GM18508 (cell line): ENCODE measurements around the gene TRIM26.
"Not testable (repeated sequence)": the region's sequence is repeated elsewhere in the genome, so short reads cannot be mapped to it uniquely, and the experiment has no call there.

Experiments used
- ATAC-seq: cut with Tn5 transposase; IDR thresholded peaks from one replicate; pipeline ENCODE4 v1.9.1; 2021; ENCODE audit warnings: moderate number of reproducible peaks; ENCODE audit not compliant: insufficient read depth, unreplicated experiment

Gene TRIM26

GRCh38 chr6:30175765-30176164 is 37.4 kb downstream of the TRIM26 start:
- no peak for ATAC-seq

- no peak for ATAC-seq
These were observed 40.5 kb downstream of the TRIM26 start for GRCh38 chr6:30172681-30173080.

GRCh38 chr6:30171677-30172471 is 41.3 kb downstream of the TRIM26 start:
- ATAC-seq = no peak

GRCh38 chr6:30169658-30170614 is 43.3 kb downstream of the TRIM26 start:
- no peak for ATAC-seq

GRCh38 chr6:30168741-30169140 is 44.5 kb downstream of the TRIM26 start:
- no peak for ATAC-seq

GRCh38 chr6:30167101-30167500 is 46.1 kb downstream of the TRIM26 start:
- ATAC-seq = no peak

- not testable (repeated sequence) for ATAC-seq
These were observed 48.0 kb downstream of the TRIM26 start for GRCh38 chr6:30165238-30165637.

- no peak for ATAC-seq
These were observed 48.5 kb downstream of the TRIM26 start for GRCh38 chr6:30164714-30165113.

- ATAC-seq = no peak
These were observed 49.1 kb downstream of the TRIM26 start for GRCh38 chr6:30163918-30164654.

GRCh38 chr6:30163090-30163917 is 49.9 kb downstream of the TRIM26 start, which contains the start of gene TRIM15:
TSS of gene TRIM15 (plus strand) at chr6:30163546. CDS start at chr6:30163685, 139 bp downstream.
- no peak for ATAC-seq

GRCh38 chr6:30162265-30163089 is 50.7 kb downstream of the TRIM26 start:
- ATAC-seq = no peak

GRCh38 chr6:30160785-30161531 is 52.2 kb downstream of the TRIM26 start, which contains the start of gene TRIM10:
TSS of gene TRIM10 (minus strand) at chr6:30161211. CDS start at chr6:30160858, 353 bp downstream.
- ATAC-seq = no peak

GRCh38 chr6:30160008-30160784 is 53.0 kb downstream of the TRIM26 start:
- ATAC-seq = no peak

GRCh38 chr6:30158475-30159040 is 54.6 kb downstream of the TRIM26 start:
- ATAC-seq = no peak

GRCh38 chr6:30157999-30158398 is 55.2 kb downstream of the TRIM26 start:
- ATAC-seq = no peak

- ATAC-seq = no peak
These were observed 55.6 kb downstream of the TRIM26 start for GRCh38 chr6:30157581-30157980.

- no peak for ATAC-seq
These were observed 56.4 kb downstream of the TRIM26 start for GRCh38 chr6:30156774-30157173.
